ENCODE results near the gene NDUFS8.

GRCh38 chr11:68042219-68043028 is 11.9 kb downstream of the NDUFS8 start:
- TF ChIP-seq POLR2A (IDR thresholded peaks at IDR 0.05; ENCODE audit: low read depth, low read length), result no peak
- no peak for TF ChIP-seq TAF1 (IDR thresholded peaks at IDR 0.05; ENCODE audit: low read depth, low read length)
